OCI-LY7 (cell line): ENCODE data around the gene KIR2DL3.

Experiments
- EZH2phosphoT487 ChIP-seq: fragments of 200-600 bp; sonication (generic); IDR thresholded peaks from 2 replicates; pipeline ENCODE4 v1.6.1; 2018; ENCODE audit warnings: low read depth, borderline replicate concordance, mild to moderate bottlenecking, mixed run types, antibody characterized with exemption, low read length, moderate library complexity, mixed read lengths
- TF ChIP-seq, protein P1 (sequence below): fragments of 200-600 bp; sonication (generic); conservative IDR thresholded peaks from 2 replicates; pipeline ENCODE4 v1.5.1; 2014; ENCODE audit warnings: mild to moderate bottlenecking, antibody characterized with exemption, low read length, moderate library complexity, mixed read lengths

DNA sequence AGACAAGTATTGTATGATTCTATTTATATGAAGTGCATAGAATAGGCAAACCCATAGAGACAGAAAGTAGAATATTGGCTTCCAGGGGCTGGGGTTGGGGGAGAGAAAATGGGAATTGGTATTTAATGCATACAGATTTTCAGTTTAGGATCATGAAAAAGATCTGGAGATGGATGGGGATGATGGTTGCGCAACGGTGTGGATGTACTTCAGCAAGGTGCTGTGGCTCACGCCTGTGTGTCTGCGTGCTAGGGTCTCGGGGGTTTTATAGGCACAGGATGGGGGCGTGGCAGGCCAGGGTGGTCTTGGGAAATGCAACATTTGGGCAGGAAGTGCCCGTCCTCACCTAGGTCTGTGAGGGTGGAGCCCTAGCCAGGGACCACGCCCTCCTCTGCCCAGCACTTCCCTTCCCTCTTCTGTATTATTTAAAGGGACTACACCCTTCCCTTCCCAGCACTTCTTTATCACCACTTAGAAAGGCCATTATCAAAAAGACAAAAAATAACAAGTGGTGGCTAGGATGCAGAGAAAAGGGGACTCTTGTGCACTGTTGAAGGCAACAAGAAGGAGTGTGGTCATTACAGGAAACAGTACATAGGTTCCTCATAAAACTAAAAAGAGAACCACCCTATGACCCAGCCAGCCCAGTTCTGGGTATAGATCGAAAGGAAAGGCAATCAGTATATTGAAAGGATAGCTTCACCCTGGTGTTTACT, 46.6 kb upstream of the KIR2DL3 start:
- TF ChIP-seq, protein P1, sequence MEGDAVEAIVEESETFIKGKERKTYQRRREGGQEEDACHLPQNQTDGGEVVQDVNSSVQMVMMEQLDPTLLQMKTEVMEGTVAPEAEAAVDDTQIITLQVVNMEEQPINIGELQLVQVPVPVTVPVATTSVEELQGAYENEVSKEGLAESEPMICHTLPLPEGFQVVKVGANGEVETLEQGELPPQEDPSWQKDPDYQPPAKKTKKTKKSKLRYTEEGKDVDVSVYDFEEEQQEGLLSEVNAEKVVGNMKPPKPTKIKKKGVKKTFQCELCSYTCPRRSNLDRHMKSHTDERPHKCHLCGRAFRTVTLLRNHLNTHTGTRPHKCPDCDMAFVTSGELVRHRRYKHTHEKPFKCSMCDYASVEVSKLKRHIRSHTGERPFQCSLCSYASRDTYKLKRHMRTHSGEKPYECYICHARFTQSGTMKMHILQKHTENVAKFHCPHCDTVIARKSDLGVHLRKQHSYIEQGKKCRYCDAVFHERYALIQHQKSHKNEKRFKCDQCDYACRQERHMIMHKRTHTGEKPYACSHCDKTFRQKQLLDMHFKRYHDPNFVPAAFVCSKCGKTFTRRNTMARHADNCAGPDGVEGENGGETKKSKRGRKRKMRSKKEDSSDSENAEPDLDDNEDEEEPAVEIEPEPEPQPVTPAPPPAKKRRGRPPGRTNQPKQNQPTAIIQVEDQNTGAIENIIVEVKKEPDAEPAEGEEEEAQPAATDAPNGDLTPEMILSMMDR: no peak
- TF ChIP-seq EZH2phosphoT487: no peak
